ENCODE data around the gene RNPEP. TPM values are rescaled to one million over a fixed set of nuclear protein-coding genes. Genes with fewer than 3 reads are reported as not detected.
A peak's percentile ranks its signal among the peaks of the same experiment; 100 is the strongest.

The RNPEP gene
- total and polyA plus RNA-seq, 2 of the 13 experiments (the other 11 are each of a cell fraction or from before 2014, with no cell fraction given): 20.6 to 38.4 TPM

DNA sequence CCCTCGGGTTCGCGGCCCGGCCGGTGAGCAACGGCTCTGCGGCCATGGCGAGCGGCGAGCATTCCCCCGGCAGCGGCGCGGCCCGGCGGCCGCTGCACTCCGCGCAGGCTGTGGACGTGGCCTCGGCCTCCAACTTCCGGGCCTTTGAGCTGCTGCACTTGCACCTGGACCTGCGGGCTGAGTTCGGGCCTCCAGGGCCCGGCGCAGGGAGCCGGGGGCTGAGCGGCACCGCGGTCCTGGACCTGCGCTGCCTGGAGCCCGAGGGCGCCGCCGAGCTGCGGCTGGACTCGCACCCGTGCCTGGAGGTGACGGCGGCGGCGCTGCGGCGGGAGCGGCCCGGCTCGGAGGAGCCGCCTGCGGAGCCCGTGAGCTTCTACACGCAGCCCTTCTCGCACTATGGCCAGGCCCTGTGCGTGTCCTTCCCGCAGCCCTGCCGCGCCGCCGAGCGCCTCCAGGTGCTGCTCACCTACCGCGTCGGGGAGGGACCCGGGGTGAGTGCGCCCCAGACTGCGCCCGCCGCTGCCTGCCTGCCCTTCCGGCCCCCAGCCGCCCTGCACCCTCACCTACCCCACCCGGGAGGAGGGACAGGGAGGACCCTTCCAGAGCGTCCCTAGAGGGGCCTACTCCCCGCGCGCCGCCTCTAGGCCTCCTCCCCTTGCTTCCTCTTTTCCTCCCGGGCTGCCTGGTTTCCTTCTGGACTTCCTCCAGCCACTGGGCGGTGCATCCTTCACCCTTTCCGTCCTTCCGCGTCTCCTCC is at the start of gene RNPEP (continued):
- no peak for TF ChIP-seq GLMP (CRISPR knock-in tag; IDR thresholded peaks at IDR 0.05; ENCODE audit: borderline replicate concordance)
- no peak for TF ChIP-seq MED13 (CRISPR knock-in tag; IDR thresholded peaks at IDR 0.05)
- TF ChIP-seq SP1 (IDR thresholded peaks at IDR 0.05): no peak
- TF ChIP-seq SP1 (CRISPR knock-in tag; IDR thresholded peaks at IDR 0.05): peak; percentile 32; the same call in 1 of the 2 replicates
- TF ChIP-seq TEAD2 (CRISPR knock-in tag; IDR thresholded peaks at IDR 0.05): no peak
- no peak for TF ChIP-seq PBX2 (CRISPR knock-in tag; IDR thresholded peaks at IDR 0.05)
- no peak for TF ChIP-seq ZNF33B (CRISPR knock-in tag; IDR thresholded peaks at IDR 0.05)
- peak; percentile 67; the same call in 1 of the 2 replicates for TF ChIP-seq MEIS2 (CRISPR knock-in tag; IDR thresholded peaks at IDR 0.05)
- TF ChIP-seq ZSCAN31 (CRISPR knock-in tag; IDR thresholded peaks at IDR 0.05; ENCODE audit: low read depth): peak; percentile 93
- TF ChIP-seq ZSCAN30 (CRISPR knock-in tag; IDR thresholded peaks at IDR 0.05): no peak
- no peak for TF ChIP-seq SRSF4 (IDR thresholded peaks at IDR 0.05; ENCODE audit: low read depth, low read length, poor library complexity, severe bottlenecking)
- no peak for TF ChIP-seq HNF1A (IDR thresholded peaks at IDR 0.05; ENCODE audit: low read depth)
- TF ChIP-seq HNF1A (CRISPR knock-in tag; IDR thresholded peaks at IDR 0.05; ENCODE audit: borderline replicate concordance): no peak
- TF ChIP-seq ZFP41 (CRISPR knock-in tag; IDR thresholded peaks at IDR 0.05; ENCODE audit: borderline replicate concordance): no peak
- TF ChIP-seq RXRA (CRISPR knock-in tag; IDR thresholded peaks at IDR 0.05): 0 out of 2 replicates have a peak, but pooled peaks have one; percentile 32
- TF ChIP-seq, protein P1, sequence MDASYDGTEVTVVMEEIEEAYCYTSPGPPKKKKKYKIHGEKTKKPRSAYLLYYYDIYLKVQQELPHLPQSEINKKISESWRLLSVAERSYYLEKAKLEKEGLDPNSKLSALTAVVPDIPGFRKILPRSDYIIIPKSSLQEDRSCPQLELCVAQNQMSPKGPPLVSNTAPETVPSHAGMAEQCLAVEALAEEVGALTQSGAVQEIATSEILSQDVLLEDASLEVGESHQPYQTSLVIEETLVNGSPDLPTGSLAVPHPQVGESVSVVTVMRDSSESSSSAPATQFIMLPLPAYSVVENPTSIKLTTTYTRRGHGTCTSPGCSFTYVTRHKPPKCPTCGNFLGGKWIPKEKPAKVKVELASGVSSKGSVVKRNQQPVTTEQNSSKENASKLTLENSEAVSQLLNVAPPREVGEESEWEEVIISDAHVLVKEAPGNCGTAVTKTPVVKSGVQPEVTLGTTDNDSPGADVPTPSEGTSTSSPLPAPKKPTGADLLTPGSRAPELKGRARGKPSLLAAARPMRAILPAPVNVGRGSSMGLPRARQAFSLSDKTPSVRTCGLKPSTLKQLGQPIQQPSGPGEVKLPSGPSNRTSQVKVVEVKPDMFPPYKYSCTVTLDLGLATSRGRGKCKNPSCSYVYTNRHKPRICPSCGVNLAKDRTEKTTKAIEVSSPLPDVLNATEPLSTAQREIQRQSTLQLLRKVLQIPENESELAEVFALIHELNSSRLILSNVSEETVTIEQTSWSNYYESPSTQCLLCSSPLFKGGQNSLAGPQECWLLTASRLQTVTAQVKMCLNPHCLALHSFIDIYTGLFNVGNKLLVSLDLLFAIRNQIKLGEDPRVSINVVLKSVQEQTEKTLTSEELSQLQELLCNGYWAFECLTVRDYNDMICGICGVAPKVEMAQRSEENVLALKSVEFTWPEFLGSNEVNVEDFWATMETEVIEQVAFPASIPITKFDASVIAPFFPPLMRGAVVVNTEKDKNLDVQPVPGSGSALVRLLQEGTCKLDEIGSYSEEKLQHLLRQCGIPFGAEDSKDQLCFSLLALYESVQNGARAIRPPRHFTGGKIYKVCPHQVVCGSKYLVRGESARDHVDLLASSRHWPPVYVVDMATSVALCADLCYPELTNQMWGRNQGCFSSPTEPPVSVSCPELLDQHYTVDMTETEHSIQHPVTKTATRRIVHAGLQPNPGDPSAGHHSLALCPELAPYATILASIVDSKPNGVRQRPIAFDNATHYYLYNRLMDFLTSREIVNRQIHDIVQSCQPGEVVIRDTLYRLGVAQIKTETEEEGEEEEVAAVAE (CRISPR knock-in tag; IDR thresholded peaks at IDR 0.05; ENCODE audit: borderline replicate concordance): no peak
- no peak for TF ChIP-seq ZNF644 (CRISPR knock-in tag; IDR thresholded peaks at IDR 0.05; ENCODE audit: low read depth)
- peak; percentile 58; the same call in 1 of the 2 replicates for TF ChIP-seq NR2C2 (CRISPR knock-in tag; IDR thresholded peaks at IDR 0.05; ENCODE audit: borderline replicate concordance)

Data from HepG2 (cell line).